IMR-90 (cell line): ENCODE data around the gene DDR1. TPM values are rescaled to one million over a fixed set of nuclear protein-coding genes. Genes with fewer than 3 reads are reported as not detected.
A peak's percentile ranks its signal among the peaks of the same experiment; 100 is the strongest.

ENCODE experiments used
- ATAC-seq: fragments of 200-7000 bp; cut with Tn5 transposase; 2 replicates; pipeline ENCODE4 v1.9.1; 2020; ENCODE audit warnings: low read depth, mild to moderate bottlenecking, moderate library complexity
- BruUV-seq: library from RNA; stranded (reverse); fragments of 400-500 nt; replicated peaks from 2 replicates; lab custom pipeline; 2021; lab: Mats Ljungman, UMichigan
- CTCF ChIA-PET: fragments of 300-600 bp; formaldehyde crosslinking; extraction: SDS; loops from one replicate; lab custom pipeline; 2021; ENCODE audit warnings: antibody characterized with exemption; lab: Yijun Ruan, JAX
- POLR2A ChIA-PET: fragments of 300-600 bp; sonication (Branson Sonifier 250); formaldehyde crosslinking; loops from one replicate; lab custom pipeline; 2022; ENCODE audit warnings: antibody characterized with exemption; ENCODE audit not compliant: unreplicated experiment; lab: Charles Lee
- DNase-seq: peaks from one replicate; pipeline ENCODE4 v3.0.0; 2013
- H2AFZ ChIP-seq: replicated peaks from 2 replicates; pipeline ENCODE3; 2013; ENCODE audit warnings: low read length, mild to moderate bottlenecking; ENCODE audit not compliant: poor library complexity
- H2AK5ac ChIP-seq: 2 replicates; pipeline ENCODE4 v1.6.1; 2013; ENCODE audit warnings: low read depth, low read length, inconsistent platforms
- H2AK9ac ChIP-seq: replicated peaks from 2 replicates; pipeline ENCODE3; 2013; ENCODE audit warnings: mild to moderate bottlenecking, low read depth, low read length, moderate library complexity; ENCODE audit not compliant: poor library complexity
- H2BK120ac ChIP-seq: 2 replicates; pipeline ENCODE4 v1.6.1; 2013; ENCODE audit warnings: low read depth, low read length, inconsistent platforms
- H2BK15ac ChIP-seq: 3 replicates; pipeline ENCODE4 v1.6.1; 2013; ENCODE audit warnings: low read depth, low read length, inconsistent platforms
- H2BK20ac ChIP-seq: 2 replicates; pipeline ENCODE4 v1.6.1; 2013; ENCODE audit warnings: low read depth, mild to moderate bottlenecking, inconsistent platforms, low read length, moderate library complexity
- H2BK5ac ChIP-seq: 2 replicates; pipeline ENCODE4 v1.6.1; 2013; ENCODE audit warnings: mild to moderate bottlenecking, low read depth, low read length, inconsistent platforms; ENCODE audit not compliant: poor library complexity, severe bottlenecking
- H3K14ac ChIP-seq: replicated peaks from 2 replicates; pipeline ENCODE4 v1.6.1; 2013; ENCODE audit warnings: low read depth, low read length, inconsistent platforms
- H3K18ac ChIP-seq: 2 replicates; pipeline ENCODE4 v1.6.1; 2013; ENCODE audit warnings: low read depth, low read length, control low read depth
- H3K23ac ChIP-seq: 2 replicates; pipeline ENCODE4 v1.6.1; 2013; ENCODE audit warnings: low read depth, low read length, inconsistent platforms
- H3K27ac ChIP-seq: 2 replicates; pipeline ENCODE4 v1.5.1; 2013; ENCODE audit warnings: mild to moderate bottlenecking, control low read depth, low read length; ENCODE audit not compliant: insufficient read depth
- H3K27me3 ChIP-seq: 2 replicates; pipeline ENCODE4 v1.6.1; 2013; ENCODE audit warnings: low read length; ENCODE audit not compliant: control insufficient read depth, insufficient read depth
- H3K36me3 ChIP-seq: 2 replicates; pipeline ENCODE4 v1.6.1; 2013; ENCODE audit warnings: low read length, mixed read lengths; ENCODE audit not compliant: control insufficient read depth, insufficient read depth
- H3K4ac ChIP-seq: 2 replicates; pipeline ENCODE4 v1.6.1; 2013; ENCODE audit warnings: low read depth, low read length, inconsistent platforms
- H3K4me1 ChIP-seq: 2 replicates; pipeline ENCODE4 v1.6.1; 2013; ENCODE audit warnings: low read length, mixed read lengths; ENCODE audit not compliant: control insufficient read depth, insufficient read depth
- H3K4me2 ChIP-seq: 2 replicates; pipeline ENCODE4 v1.6.1; 2013; ENCODE audit warnings: low read depth, mild to moderate bottlenecking, control low read depth, low read length, moderate library complexity
- H3K4me3 ChIP-seq: 2 replicates; pipeline ENCODE4 v1.5.1; 2013; ENCODE audit warnings: low read depth, mild to moderate bottlenecking, control low read depth, low read length, moderate library complexity; ENCODE audit not compliant: insufficient read depth
- H3K56ac ChIP-seq: 2 replicates; pipeline ENCODE4 v1.6.1; 2013; ENCODE audit warnings: low read length, inconsistent platforms; ENCODE audit not compliant: insufficient read depth; ENCODE audit errors: extremely low read depth
- H3K79me1 ChIP-seq, 2 experiments: 2 replicates each; pipeline ENCODE4 v1.6.1; 2013; ENCODE audit warnings: low read length in 2 of 2, inconsistent platforms in 1 of 2, low read depth in 1 of 2
- H3K9ac ChIP-seq: 2 replicates; pipeline ENCODE4 v1.6.1; 2013; ENCODE audit warnings: low read depth, low read length, control low read depth
- H3K9me1 ChIP-seq: 2 replicates; pipeline ENCODE4 v1.6.1; 2013; ENCODE audit warnings: low read length, inconsistent platforms; ENCODE audit not compliant: insufficient read depth
- H3K9me3 ChIP-seq: 2 replicates; pipeline ENCODE4 v1.6.1; 2013; ENCODE audit warnings: low read length; ENCODE audit not compliant: control insufficient read depth, insufficient read depth
- H4K20me1 ChIP-seq: 2 replicates; pipeline ENCODE4 v1.6.1; 2013; ENCODE audit warnings: low read length, inconsistent platforms; ENCODE audit not compliant: insufficient read depth
- H4K5ac ChIP-seq: 2 replicates; pipeline ENCODE4 v1.6.1; 2013; ENCODE audit warnings: mild to moderate bottlenecking, low read depth, low read length, control low read depth
- H4K8ac ChIP-seq, 2 experiments: 2 replicates each; pipeline ENCODE4 v1.6.1; 2013; ENCODE audit warnings: low read depth in 2 of 2, low read length in 2 of 2, control low read depth in 1 of 2, inconsistent platforms in 1 of 2
- H4K91ac ChIP-seq: 2 replicates; pipeline ENCODE4 v1.6.1; 2013; ENCODE audit warnings: low read depth, low read length, inconsistent platforms; ENCODE audit not compliant: insufficient read depth
- POLR2A ChIP-seq: IDR thresholded peaks from 2 replicates; pipeline ENCODE4 v1.6.1; 2012; ENCODE audit warnings: mild to moderate bottlenecking, low read depth, low read length
- WGBS, 2 experiments: methylation state at CpG; one replicate each; pipeline versions ENCODE4 v1.1.5 to v1.1.7; 2013; ENCODE audit warnings: missing lambda C conversion rate in 2 of 2; ENCODE audit not compliant: insufficient read length in 1 of 2; ENCODE audit errors: extremely low coverage in 2 of 2; 5-methylcytosine and 5-hydroxymethylcytosine counted together
- dilution Hi-C: fragments of 300-500 bp; cut with HindIII; formaldehyde crosslinking; loops from one replicate; pipeline ENCODE4 v1.14.3; 2018; ENCODE audit warnings: low sequenced_read_pairs; ENCODE audit not compliant: unreplicated experiment
- in situ Hi-C: fragments of 300-500 bp; cut with MboI; formaldehyde crosslinking; loops from 3 replicates; pipeline ENCODE4 v1.14.3; 2019; ENCODE audit warnings: low sequenced_read_pairs, inconsistent platforms, mixed read lengths
- intact Hi-C: fragments of 100-400 bp; cut with micrococcal nuclease; formaldehyde crosslinking; loops from 2 replicates; pipeline ENCODE4 v1.10.0; 2022
- polyA plus RNA-seq, 3 experiments: library from polyadenylated mRNA; depleted of rRNA; stranded (reverse); fragments of >200 nt; gene quantifications; 2 replicates each; pipeline ENCODE4 v1.2.3, GENCODE V29; 2012; ENCODE audit warnings: low replicate concordance in 1 of 3
- total RNA-seq: library from RNA; depleted of rRNA; stranded (reverse); fragments of >200 nt; gene quantifications from 2 replicates; pipeline ENCODE4 v1.2.3, GENCODE V29; 2012

DDR1 gene
- total and polyA plus RNA-seq, 2 of the 4 experiments (the other 2 are of a cell fraction) = 5.6 to 19.6 TPM

DNA sequence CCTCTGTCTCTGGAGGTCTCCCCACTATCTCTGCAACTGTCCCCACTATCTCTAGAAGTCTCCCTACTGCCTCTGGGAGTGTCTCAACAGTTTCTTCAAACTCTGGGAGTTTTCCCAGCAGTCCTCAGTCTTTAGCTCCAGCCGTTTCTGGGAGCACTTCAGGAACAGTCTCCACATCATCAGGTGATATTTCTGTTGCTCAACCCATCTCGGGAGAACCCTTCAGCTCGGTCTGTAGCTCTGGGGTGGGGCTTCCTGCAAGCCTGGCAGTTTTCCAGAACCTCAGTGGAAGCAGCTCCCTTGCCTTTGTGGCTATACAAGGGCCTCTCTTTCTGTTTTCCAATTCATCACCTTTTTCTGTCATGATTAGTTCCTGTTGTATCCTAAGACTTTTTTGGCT is 50.7 kb downstream of the DDR1 start:
- H2AFZ ChIP-seq = peak overlapping the region; percentile 32
- no peak overlapping the region for H2AK5ac ChIP-seq
- no peaks in the 10 kb centered on the region for H4K20me1 ChIP-seq
- no CpG with 5 or more reads among the region's 3 CpGs for WGBS, 2 experiments
- H3K56ac ChIP-seq = no peak overlapping the region
- H2AK9ac ChIP-seq = no peak overlapping the region
- no peaks in the 10 kb centered on the region for H3K79me1 ChIP-seq
- no peak overlapping the region for H3K18ac ChIP-seq
- no peaks in the 10 kb centered on the region for H3K36me3 ChIP-seq
- H3K9me1 ChIP-seq = no peaks in the 10 kb centered on the region; the same call in 1 of the 2 replicates
- dilution Hi-C loops = no loop called here
- in situ Hi-C loops = no loop called here
- no peak overlapping the region for H3K4me2 ChIP-seq
- no peak overlapping the region for H2BK20ac ChIP-seq
- intact Hi-C loops = no loop called here
- no peak overlapping the region for H3K4ac ChIP-seq
- H3K23ac ChIP-seq = no peak overlapping the region; the same call in 1 of the 2 replicates
- ATAC-seq (no peak), DNase-seq (no peak)
- no peaks in the 10 kb centered on the region for H3K9me3 ChIP-seq
- H3K27me3 ChIP-seq = peaks cover 57% of the 10 kb centered on the region
- no peak overlapping the region for H3K14ac ChIP-seq
- no peak overlapping the region for H3K27ac ChIP-seq
- ChIA-PET CTCF (interaction anchor here (0.9 kb wide), 1 partner anchor 135 kb away, joined by 4 read pairs; no protein-coding TSS in a partner anchor), POLR2A (no interaction called here)
- no peak overlapping the region for H4K5ac ChIP-seq
- no peak overlapping the region for H3K4me3 ChIP-seq
- BruUV-seq = no TSS peak
- no peak overlapping the region for H2BK15ac ChIP-seq
- TF ChIP-seq POLR2A = no peak
- H4K91ac ChIP-seq = no peak overlapping the region
- H3K9ac ChIP-seq = no peak overlapping the region
- H2BK5ac ChIP-seq = no peak overlapping the region
- H4K8ac ChIP-seq = no peak overlapping the region
- no peak overlapping the region for H2BK120ac ChIP-seq
- no peaks in the 10 kb centered on the region for H3K4me1 ChIP-seq
